GM13976 (cell line): Measurements from ENCODE around the gene GPHB5.

ENCODE experiments used
- DNase-seq: peaks from one replicate; pipeline ENCODE4 v3.0.0; 2012; ENCODE audit warnings: low spot score
- CTCF ChIP-seq: IDR thresholded peaks from 2 replicates; pipeline ENCODE4 v1.5.1; 2012; ENCODE audit warnings: borderline replicate concordance, mild to moderate bottlenecking; ENCODE audit not compliant: insufficient read depth; ENCODE audit errors: extremely low read depth, missing control alignments, control extremely low read depth
- in situ Hi-C: fragments of 300-500 bp; cut with MboI; formaldehyde crosslinking; loops from one replicate; pipeline ENCODE4 v1.12.0; 2022; ENCODE audit warnings: low sequenced_read_pairs, mixed read lengths, inconsistent platforms; ENCODE audit not compliant: unreplicated experiment

Gene GPHB5

GRCh38 chr14:63344336-63344735 is 25.6 kb upstream of the GPHB5 start:
- TF ChIP-seq CTCF = no peak
- in situ Hi-C loops = no loop called here
- DNase-seq = no peak

- TF ChIP-seq CTCF = no peak
- DNase-seq = no peak
- in situ Hi-C loops = no loop called here
These were observed 25.1 kb upstream of the GPHB5 start for GRCh38 chr14:63343878-63344277.

GRCh38 chr14:63342371-63342770 is 23.6 kb upstream of the GPHB5 start:
- in situ Hi-C loops = no loop called here
- DNase-seq = no peak
- TF ChIP-seq CTCF = no peak

GRCh38 chr14:63328787-63329737 is 10.3 kb upstream of the GPHB5 start:
- in situ Hi-C loops = no loop called here
- DNase-seq = no peak
- no peak for TF ChIP-seq CTCF

- TF ChIP-seq CTCF = no peak
- no peak for DNase-seq
- in situ Hi-C loops = no loop called here
These were observed 8.1 kb upstream of the GPHB5 start for GRCh38 chr14:63326840-63327239.

- in situ Hi-C loops = no loop called here
- no peak for TF ChIP-seq CTCF
- no peak for DNase-seq
These were observed 4.3 kb upstream of the GPHB5 start for GRCh38 chr14:63322897-63323573.
